GM19099 (cell line): ENCODE results near the gene GNAS.

Experiments
- POLR2A ChIP-seq: IDR thresholded peaks from 3 replicates; pipeline ENCODE4 v1.6.1; 2011; ENCODE audit warnings: low read depth; ENCODE audit not compliant: insufficient read length; ENCODE audit errors: extremely low read depth

The GNAS gene

DNA sequence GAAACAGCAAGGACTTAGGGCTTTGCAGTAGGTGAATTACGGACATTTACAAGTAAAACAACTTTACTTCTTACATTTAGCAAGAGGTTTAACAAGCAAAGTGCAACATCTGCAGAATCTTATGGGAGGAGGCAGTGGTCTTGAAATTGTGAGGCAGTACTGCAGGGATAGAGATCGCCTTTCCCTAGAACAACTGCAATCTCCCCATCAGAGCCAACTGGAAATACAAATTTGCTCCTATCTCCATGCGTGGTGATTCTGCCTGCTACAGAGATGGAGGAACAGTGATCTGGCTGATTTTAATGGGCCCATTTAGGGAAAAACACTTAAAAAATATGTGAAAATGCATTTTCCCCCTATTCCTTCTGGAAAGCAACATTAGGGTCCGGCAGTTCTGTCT lies 25.9 kb downstream of the GNAS start:
- TF ChIP-seq POLR2A, result no peak

DNA sequence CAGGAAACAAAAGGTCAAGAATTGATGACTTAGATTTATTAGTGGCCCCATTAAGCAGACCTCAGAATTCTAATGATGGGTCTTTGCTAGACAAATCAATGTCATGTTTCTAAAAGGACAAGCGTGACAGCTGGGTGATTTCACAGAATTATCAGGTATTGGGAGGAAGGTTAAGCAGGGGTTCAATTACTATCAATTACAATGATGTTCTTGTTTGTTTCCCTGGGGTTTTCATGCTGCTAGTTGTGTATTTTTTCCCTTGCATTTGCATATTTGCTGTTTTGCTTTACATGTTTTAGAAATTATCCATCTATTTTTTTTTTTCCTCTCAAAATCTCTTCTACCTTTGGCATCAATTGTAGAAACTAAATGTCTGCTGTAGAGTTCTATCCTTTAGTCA lies 27.9 kb downstream of the GNAS start:
- TF ChIP-seq POLR2A, result no peak

DNA sequence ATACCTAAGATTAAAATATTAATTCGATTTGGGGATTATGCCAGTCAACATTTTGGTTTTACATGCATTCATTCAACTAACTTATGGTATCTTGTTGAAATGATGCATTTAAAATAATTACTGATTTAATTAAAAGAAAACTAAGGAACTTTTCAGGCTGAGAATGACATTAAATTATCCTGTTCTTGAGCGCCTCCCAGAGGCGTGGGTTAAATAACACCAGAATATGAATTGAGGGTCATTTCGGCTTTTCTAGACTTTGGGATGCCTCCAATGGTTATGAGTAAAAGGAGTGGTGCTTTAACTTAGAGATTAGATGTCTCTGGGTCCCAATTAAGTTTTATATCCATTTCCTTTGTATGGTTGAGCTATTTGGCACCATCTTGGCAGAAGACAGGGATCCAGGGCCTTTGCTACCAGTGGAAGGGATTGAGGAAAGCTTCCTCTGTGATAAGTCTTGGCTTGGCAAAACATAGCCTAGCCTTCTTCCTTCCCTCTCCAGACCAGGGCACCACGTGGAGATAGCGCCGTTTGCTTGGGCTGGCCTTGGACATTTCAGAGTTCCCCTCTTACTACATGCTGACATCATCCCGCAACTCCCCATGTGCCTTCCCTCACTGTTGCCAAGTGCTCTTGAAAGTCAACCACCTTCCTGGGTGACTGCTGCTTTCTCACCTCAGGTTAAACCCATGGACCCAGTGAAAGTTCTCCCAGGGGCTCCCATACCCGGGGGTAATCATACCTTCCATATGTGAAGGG lies 28.7 kb downstream of the GNAS start:
- no peak for TF ChIP-seq POLR2A

DNA sequence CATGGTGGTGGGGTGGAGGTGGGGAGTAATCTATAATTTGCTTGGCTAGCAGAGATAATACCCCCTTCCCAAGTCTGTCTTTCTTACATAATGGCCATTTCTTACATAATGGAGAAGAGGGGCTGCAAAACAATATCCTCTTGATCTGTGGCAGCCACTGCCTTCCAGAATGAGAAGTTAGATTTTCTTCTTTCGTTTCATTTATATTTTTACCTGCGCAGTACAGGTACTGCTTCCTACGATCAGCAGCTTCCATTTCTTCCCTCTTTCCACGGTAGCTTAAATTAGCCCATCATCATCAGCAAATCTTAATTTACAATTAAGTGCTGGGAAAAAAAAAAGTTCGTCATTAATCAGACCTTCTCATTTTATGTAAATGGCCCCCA lies 30.2 kb downstream of the GNAS start:
- no peak for TF ChIP-seq POLR2A

DNA sequence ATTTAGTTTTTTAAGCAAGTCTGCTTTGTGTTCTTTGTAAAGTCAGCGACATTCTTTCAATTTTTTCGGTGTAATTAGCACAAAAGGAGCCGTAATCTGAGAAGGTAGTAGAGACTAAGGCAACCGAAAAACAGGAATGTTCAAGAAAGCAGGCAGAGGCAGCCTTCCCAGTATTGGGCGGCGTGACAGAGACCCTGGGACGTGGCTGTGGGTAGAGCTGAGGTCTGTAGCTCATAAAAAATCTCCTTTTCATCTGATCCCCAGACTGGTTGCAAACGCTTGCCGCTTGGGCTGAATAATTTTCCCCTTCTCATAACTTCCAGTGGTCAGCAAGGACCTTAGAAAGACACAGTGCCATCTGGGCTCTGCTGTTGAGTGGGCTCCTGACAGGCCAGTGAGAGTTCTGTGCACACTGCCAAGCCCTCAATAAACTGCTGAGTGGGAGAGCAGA lies 30.8 kb downstream of the GNAS start:
- TF ChIP-seq POLR2A, result no peak

DNA sequence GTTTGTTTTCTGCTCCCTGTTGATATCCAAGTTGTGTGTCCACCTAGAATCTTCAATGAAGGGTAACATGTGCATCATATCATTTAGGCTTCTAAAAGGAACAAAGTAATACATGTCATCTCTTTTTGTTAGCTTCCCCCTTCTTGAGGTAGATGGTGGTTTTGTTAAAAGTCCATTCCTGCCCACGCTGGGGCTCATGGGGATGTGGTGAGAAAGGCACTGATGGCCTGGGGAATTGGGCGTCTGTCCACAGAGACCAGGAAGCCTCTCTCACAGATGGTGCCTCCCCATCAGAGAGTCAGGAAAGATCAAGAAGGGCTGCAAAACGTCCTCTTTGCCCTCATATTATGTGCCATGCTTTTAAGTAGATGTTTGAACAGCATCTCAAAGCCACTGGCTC lies 32.5 kb downstream of the GNAS start:
- no peak for TF ChIP-seq POLR2A

DNA sequence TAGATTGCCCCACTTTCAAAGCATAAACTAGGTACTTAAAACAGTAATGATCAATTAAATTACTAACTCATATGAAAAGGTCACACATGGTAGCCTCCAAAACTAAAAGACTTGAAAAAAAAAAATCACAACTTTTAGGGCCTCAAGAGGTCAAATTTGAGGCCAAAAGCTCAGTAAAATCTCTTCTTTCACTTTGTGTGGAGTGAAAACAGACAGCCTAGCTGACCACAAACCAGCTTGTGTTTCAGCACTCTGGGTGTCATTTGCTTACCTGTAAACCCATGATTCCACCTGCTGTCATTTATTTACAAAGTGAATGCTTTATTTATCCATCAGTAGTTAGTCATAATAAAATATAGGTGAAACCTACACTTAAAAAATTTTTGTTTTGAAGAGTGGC lies 34.0 kb downstream of the GNAS start:
- TF ChIP-seq POLR2A, result no peak

DNA sequence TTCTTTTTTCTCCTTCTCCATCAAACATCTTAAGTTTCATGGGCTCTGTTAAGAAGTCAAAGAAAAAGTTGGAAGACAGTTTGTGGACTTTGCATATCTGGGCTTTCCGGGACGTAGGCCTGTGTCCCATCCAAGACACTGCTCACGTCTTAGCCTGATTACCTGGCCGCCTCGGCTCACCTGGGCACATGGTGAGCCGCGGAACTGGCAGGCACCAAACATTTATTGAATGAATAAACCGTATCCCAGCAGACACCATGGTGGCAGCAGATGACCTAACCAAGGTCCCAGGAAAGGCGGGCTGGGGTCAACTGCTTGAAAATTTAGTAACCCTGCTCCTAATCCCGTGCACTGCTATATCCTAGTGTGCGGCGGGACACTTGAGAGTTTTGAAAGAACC lies 35.6 kb downstream of the GNAS start:
- TF ChIP-seq POLR2A, result no peak

DNA sequence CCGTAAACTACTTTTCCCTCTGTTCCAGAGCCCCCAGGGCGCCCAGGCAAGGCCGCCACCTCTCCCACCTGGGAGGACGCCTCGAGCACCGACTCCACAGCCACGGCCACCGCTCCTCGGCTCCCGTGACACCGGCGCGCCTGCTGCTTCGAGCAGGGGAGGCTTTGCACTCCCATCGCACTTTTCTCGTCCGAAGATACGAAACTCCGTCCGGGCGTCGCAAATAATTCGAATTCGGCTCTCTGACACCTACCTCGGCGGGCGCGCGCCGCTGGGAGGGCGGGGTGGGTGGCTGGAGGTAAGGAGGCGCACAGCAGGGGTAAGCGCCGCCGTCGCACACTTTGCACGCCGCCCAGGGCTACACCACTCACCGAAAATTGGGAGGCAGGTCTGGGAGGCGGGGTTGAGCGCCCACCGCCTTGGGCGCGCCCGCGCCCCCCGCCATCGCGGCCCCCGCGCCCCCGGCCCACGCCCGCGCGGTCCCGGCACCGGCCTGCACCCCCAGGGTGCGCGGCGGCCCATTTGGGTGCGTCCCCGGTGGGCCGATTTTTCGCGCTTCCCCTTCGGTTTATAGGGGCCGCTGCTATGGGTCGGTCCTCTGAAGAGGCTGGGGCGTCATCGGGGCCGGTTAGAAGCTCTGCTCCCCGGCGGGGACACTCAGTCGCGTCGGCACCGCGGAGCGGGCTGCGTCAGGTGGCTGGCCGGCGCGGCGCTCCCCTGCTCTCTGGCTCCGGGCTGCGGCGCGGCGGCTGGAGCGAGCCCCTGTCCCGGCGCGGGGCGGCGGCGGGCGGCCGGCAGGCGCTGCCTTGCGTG lies 36.2 kb downstream of the GNAS start:
- peak; percentile 100 for TF ChIP-seq POLR2A

DNA sequence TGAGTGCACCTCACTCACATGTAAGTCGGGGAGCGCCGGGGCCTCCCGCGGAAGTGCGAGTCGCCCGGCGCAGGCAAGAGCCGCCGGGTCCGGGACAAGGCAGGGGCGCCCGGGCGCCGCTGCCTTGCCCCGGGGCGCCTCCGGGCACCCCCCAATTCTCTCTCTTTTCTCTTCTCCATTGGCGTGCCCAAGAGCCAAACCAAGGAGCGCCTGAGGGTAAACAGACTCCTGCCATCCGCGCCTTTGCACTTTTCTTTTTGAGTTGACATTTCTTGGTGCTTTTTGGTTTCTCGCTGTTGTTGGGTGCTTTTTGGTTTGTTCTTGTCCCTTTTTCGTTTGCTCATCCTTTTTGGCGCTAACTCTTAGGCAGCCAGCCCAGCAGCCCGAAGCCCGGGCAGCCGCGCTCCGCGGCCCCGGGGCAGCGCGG lies 36.8 kb downstream of the GNAS start:
- TF ChIP-seq POLR2A, result no peak

DNA sequence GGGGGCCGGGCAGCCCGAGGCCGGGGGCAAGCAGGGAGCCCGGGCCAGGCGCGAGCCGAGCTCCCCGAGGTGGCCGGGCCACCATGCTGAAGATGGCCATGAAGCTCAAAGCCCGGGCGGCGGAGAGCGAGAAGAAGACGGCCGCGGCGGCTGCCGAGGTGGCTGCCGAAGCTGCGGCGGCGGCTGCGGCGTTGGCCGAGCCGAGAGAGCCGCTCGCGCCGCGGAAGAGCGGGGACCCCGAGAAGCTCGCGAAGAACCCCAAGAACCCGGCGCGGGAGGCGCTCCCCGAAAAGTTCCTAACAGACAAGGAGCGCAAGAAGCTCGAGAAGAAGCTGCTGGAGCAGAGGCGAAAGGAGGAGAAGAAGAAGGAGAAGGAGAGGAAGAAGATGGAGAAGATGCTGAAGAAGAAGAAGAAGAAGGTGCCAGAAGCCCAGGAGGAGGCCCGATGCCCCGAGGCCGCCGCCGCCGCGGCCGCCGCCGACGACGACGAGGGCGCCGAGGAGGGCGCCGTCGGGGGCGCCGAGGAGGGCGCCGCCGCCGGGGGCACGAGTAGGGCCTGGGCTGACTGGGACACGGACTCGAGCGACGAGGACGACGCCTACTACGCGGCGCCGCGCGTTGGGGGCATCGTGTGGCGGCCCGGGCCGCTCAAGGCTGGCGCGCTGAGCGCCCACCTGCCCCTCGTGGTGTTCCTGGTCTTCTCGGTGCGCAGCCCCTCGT lies 37.4 kb downstream of the GNAS start:
- no peak for TF ChIP-seq POLR2A

DNA sequence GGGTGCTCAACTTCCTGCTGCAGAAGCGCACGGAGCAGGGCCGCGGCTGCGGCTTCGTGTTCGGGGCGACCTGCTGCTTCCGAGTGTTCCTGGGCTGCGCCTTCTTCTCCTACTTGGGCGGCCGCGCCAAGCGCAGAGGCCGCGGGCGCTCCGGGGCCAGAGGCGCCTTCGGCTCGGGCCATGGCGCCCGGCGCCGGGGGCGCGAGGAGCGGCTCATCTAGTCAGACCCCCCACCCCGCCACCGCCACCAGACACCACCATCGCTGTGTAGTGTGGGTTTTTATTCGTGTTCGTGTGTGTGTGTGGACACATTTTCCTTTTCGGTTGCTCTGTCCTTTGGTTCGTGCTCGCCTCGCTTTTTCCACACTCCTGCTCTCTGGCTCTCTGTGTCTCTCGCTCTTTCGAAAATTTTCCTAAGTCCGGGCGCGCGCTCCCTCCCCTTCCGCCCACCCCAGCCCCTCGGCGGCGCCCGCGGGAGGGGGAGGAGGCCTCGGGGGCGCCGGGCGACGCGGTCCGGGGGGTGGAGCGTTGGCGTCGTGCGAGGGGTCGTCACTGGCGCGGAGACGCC lies 38.1 kb downstream of the GNAS start:
- TF ChIP-seq POLR2A, result no peak

DNA sequence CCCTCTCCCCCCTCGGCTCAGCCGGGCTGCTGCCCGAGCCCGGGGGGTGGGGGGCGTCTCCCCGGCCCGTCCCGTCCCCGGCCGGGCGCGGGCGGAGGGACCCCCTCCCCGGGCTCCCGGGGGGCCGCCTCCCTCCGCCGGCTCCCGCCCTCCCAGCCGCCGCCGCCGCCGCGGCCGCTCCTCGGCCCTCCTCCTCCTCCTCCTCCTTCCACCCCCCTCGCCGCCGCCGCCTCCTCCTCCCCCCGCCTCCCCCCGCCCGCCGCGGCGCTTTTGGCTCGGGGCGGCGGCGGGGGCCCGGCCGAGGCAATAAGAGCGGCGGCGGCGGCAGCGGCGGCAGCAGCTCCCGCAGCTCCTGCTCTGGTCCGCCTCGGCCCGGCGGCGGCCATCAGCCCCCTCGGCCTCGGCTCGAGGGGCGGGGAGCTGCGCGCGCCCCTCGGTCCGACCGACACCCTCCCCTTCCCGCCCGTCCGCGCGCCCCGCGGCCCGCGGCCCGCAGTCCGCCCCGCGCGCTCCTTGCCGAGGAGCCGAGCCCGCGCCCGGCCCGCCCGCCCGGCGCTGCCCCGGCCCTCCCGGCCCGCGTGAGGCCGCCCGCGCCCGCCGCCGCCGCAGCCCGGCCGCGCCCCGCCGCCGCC lies 38.7 kb downstream of the GNAS start:
- TF ChIP-seq POLR2A, result peak; percentile 90

DNA sequence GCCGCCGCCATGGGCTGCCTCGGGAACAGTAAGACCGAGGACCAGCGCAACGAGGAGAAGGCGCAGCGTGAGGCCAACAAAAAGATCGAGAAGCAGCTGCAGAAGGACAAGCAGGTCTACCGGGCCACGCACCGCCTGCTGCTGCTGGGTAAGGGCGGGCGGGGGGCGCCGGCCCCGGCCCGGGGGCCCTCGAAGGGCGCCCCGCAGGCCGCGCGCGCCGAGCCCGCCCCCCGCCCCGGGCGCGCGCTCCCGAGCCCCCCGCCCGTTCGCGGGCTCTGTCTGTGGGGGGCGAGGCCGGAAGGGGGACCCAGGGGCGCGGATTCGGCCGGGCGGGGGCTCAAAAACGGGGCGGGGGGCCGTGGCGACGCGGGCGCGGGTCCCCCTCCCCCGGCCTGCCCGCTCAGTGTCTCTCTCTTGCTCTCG lies 39.2 kb downstream of the GNAS start:
- no peak for TF ChIP-seq POLR2A
